ENCODE measurements around the gene RDH14. TPM values are rescaled to one million over a fixed set of nuclear protein-coding genes. Genes with fewer than 3 reads are reported as not detected.

Gene RDH14
- total and polyA plus RNA-seq, 9 donors: 16.0 to 27.9 (median 20.0) TPM

- 92 to 93% (median 92%) methylated on average over 4 of the region's 4 CpGs for WGBS, 3 donors
- Histone ChIP-seq H3K4me3 (no peak overlapping the region), H3K4me1 (ENCODE audit: insufficient read depth) (peaks cover 6% of the 10 kb centered on the region), H3K27ac (no peak overlapping the region), H3K27me3 (no peaks in the 10 kb centered on the region), H3K9me3 (no peaks in the 10 kb centered on the region), H3K36me3 (no peaks in the 10 kb centered on the region)
- intact Hi-C loops (cut with DNase I): no loop called here
- DNase-seq: no peak
- TF ChIP-seq EP300 (IDR thresholded peaks at IDR 0.05): no peak
- TF ChIP-seq CTCF (IDR thresholded peaks at IDR 0.05): no peak
- TF ChIP-seq POLR2A (IDR thresholded peaks at IDR 0.05): no peak
Observed at GRCh38 chr2:18545384-18545783, 15.1 kb downstream of the RDH14 start.

GRCh38 chr2:18544171-18544570 is 16.3 kb downstream of the RDH14 start:
- H3K4me1 ChIP-seq (ENCODE audit: insufficient read depth): peaks cover 3% of the 10 kb centered on the region
- H3K4me3 ChIP-seq: no peak overlapping the region
- WGBS, 3 donors: 86 to 91% (median 88%) methylated on average over 3 of the region's 3 CpGs
- no peak for TF ChIP-seq POLR2A (IDR thresholded peaks at IDR 0.05)
- no peaks in the 10 kb centered on the region for H3K36me3 ChIP-seq
- H3K27ac ChIP-seq: no peak overlapping the region
- DNase-seq: no peak
- intact Hi-C loops (cut with DNase I): no loop called here
- no peaks in the 10 kb centered on the region for H3K9me3 ChIP-seq
- no peaks in the 10 kb centered on the region for H3K27me3 ChIP-seq

- WGBS, 3 donors: 92 to 96% (median 92%) methylated on average over 2 of the region's 2 CpGs
Observed at GRCh38 chr2:18540872-18541271, 19.6 kb downstream of the RDH14 start.

GRCh38 chr2:18536697-18537096 is 23.8 kb downstream of the RDH14 start:
- whole genome bisulfite sequencing, 3 donors: 88 to 96% (median 96%) methylated on average over 1 of the region's 1 CpG
- intact Hi-C loops (cut with DNase I): no loop called here
- no peak for TF ChIP-seq POLR2A (IDR thresholded peaks at IDR 0.05)
- no peak for TF ChIP-seq CTCF (IDR thresholded peaks at IDR 0.05)
- no peak for TF ChIP-seq EP300 (IDR thresholded peaks at IDR 0.05)
- DNase-seq: no peak
- no peaks in the 10 kb centered on the region for H3K36me3 ChIP-seq
- H3K4me3 ChIP-seq: no peak overlapping the region
- no peaks in the 10 kb centered on the region for H3K9me3 ChIP-seq
- no peaks in the 10 kb centered on the region for H3K27me3 ChIP-seq
- H3K27ac ChIP-seq: no peak overlapping the region
- H3K4me1 ChIP-seq (ENCODE audit: insufficient read depth): no peaks in the 10 kb centered on the region

More at GRCh38 chr2:18540872-18541271, 19.6 kb downstream of the RDH14 start:
- H3K4me1 ChIP-seq (ENCODE audit: insufficient read depth): no peaks in the 10 kb centered on the region
- H3K36me3 ChIP-seq: no peaks in the 10 kb centered on the region
- no peak overlapping the region for H3K27ac ChIP-seq
- H3K4me3 ChIP-seq: no peak overlapping the region
- TF ChIP-seq CTCF (IDR thresholded peaks at IDR 0.05) (no peak), POLR2A (IDR thresholded peaks at IDR 0.05) (no peak), EP300 (IDR thresholded peaks at IDR 0.05) (no peak)
- intact Hi-C loops (cut with DNase I): no loop called here
- no peak for DNase-seq
- H3K27me3 ChIP-seq: no peaks in the 10 kb centered on the region
- H3K9me3 ChIP-seq: no peaks in the 10 kb centered on the region

- 21 to 28% (median 27%) methylated on average over 7 of the region's 7 CpGs for WGBS, 3 donors
- Histone ChIP-seq H3K27ac (no peak overlapping the region), H3K9me3 (no peaks in the 10 kb centered on the region), H3K4me3 (no peak overlapping the region), H3K36me3 (no peaks in the 10 kb centered on the region), H3K4me1 (ENCODE audit: insufficient read depth) (no peaks in the 10 kb centered on the region), H3K27me3 (no peaks in the 10 kb centered on the region)
- TF ChIP-seq CTCF (IDR thresholded peaks at IDR 0.05): no peak
- TF ChIP-seq POLR2A (IDR thresholded peaks at IDR 0.05): no peak
- intact Hi-C loops (cut with DNase I): no loop called here
- DNase-seq: no peak
Observed at GRCh38 chr2:18536100-18536499, 24.4 kb downstream of the RDH14 start.
